ENCODE measurements around the gene LILRB4.
"Not testable (repeated sequence)": the region's sequence is repeated elsewhere in the genome, so short reads cannot be mapped to it uniquely, and the experiment has no call there.

Gene LILRB4

DNA sequence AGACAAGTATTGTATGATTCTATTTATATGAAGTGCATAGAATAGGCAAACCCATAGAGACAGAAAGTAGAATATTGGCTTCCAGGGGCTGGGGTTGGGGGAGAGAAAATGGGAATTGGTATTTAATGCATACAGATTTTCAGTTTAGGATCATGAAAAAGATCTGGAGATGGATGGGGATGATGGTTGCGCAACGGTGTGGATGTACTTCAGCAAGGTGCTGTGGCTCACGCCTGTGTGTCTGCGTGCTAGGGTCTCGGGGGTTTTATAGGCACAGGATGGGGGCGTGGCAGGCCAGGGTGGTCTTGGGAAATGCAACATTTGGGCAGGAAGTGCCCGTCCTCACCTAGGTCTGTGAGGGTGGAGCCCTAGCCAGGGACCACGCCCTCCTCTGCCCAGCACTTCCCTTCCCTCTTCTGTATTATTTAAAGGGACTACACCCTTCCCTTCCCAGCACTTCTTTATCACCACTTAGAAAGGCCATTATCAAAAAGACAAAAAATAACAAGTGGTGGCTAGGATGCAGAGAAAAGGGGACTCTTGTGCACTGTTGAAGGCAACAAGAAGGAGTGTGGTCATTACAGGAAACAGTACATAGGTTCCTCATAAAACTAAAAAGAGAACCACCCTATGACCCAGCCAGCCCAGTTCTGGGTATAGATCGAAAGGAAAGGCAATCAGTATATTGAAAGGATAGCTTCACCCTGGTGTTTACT, 29.0 kb downstream of the LILRB4 start:
- DNase-seq (ENCODE audit: low read depth in 2 of 3, low spot score in 1 of 3), result no peak

- no peak for DNase-seq (ENCODE audit: low read depth in 2 of 3, low spot score in 1 of 3)
Observed at GRCh38 chr19:54692298-54692615, 29.5 kb downstream of the LILRB4 start.

DNA sequence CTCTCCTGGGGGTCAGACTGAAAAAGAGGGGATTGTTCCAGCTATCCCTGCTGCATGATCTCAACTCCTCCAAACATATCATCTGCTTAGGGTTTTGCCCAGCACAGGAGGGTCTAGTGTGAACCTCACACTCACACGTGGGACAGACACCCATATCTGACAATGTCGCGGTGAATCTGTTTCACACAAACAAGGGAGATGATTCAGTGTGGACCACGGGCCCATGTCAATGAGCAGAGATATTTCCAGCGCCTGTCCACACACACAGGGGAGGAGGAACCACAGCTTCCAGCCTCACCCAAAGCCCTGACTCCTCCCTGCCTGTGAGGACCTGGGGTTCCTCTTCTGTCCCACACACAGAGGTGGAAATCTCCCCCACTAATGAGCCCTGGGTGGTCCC, 31.9 kb downstream of the LILRB4 start:
- DNase-seq (ENCODE audit: low read depth in 2 of 3, low spot score in 1 of 3), result no peak

DNA sequence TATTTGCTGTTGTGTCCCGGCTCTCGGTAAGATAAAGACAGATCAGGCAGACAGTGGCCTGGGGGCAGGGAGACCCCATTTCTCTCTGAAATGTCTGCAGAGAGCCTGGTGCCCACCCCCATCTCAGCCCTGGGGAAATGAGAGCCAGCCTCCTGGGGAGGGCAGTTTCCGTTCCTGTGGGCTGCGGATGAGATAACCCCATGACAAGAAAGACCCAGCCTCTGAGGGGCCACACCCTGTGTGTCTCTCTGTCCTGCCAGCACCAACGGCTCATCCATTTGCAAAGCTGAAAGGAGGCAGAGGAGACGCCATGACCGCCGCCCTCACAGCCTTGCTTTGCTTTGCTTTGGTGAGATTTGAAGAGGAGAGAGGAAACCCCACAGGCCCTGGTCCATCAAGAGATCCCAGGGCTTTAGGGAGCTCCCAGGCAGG, 33.3 kb downstream of the LILRB4 start:
- DNase-seq (ENCODE audit: low read depth in 2 of 3, low spot score in 1 of 3), result no peak

- no peak for DNase-seq (ENCODE audit: low read depth in 2 of 3, low spot score in 1 of 3)
Observed at GRCh38 chr19:54696766-54697165, 34.0 kb downstream of the LILRB4 start.

- DNase-seq (ENCODE audit: low read depth in 2 of 3, low spot score in 1 of 3), result not testable (repeated sequence)
Observed at GRCh38 chr19:54697716-54698115, 34.9 kb downstream of the LILRB4 start.

DNA sequence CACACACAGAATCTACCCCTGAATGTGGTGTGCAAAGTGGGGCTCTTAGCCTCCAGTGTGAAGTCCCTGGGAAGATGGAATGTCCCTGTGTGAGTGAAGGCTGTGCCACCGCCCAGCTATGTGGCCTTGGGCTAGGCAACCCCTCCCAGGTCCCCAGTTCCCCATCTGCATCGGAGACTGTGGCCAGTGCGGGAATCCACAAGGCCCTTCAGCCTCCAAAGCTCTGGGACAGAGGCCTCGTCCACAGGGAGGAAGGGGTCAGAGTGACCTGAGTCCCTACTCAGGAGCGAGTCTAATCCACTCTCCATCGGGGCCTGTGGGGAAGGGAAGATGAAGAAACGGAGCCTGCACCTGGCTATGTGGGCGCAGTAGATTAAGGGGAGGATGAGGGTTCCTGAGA, 42.1 kb downstream of the LILRB4 start:
- no peak for DNase-seq (ENCODE audit: low read depth in 2 of 3, low spot score in 1 of 3)

DNA sequence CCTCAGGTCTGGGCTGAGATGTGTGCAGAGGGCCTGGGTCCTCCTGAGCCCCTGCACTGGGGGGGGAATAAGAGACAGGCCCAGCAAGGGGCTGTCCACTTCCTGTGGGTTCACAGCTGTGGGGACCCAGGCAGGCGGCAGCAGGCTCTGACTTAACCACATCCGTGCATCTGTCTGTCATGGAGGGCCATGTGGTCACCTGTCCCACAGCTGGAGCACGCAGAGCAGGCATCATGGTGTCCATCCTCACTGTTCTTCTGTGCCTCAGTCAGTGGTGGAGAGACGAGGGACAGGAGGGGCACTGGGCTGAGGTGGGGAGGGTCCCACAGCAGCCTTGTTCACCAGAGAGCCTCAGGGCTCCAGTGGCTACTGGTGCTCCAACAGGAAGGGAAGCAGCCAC, 45.2 kb downstream of the LILRB4 start:
- no peak for DNase-seq (ENCODE audit: low read depth in 2 of 3, low spot score in 1 of 3)

GRCh38 chr19:54708781-54709180, 46.0 kb downstream of the LILRB4 start:
- DNase-seq (ENCODE audit: low read depth in 2 of 3, low spot score in 1 of 3), result no peak

- no peak for DNase-seq (ENCODE audit: low read depth in 2 of 3, low spot score in 1 of 3)
Observed at GRCh38 chr19:54709212-54709948, 46.6 kb downstream of the LILRB4 start.

DNA sequence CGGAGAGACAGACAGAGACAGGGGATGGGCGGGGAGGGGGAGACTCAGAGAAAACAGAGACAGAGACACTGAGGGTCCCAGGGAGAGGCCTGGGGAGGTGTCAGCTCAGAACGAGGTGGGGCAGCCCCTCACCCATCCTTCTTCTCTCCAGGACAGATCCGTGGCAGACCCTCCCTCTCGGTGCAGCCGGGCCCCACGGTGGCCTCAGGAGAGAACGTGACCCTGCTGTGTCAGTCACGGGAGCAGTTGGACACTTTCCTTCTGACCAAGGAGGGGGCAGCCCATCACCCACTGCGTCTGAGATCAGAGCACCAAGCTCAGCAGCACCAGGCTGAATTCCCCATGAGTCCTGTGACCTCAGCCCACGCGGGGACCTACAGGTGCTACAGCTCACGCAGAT, 47.2 kb downstream of the LILRB4 start:
- not testable (repeated sequence) for DNase-seq (ENCODE audit: low read depth in 2 of 3, low spot score in 1 of 3)

All from stimulated activated CD4-positive, alpha-beta T cell treated with anti-CD3 and anti-CD28 coated beads, Interleukin-12 subunit alpha, Interleukin-12 subunit beta, amount 100 ng/mL, for 48 hours (primary cell).